ENCODE results near the gene PARPBP. TPM values are rescaled to one million over a fixed set of nuclear protein-coding genes. Genes with fewer than 3 reads are reported as not detected.
"Not testable (repeated sequence)": the region's sequence is repeated elsewhere in the genome, so short reads cannot be mapped to it uniquely, and the experiment has no call there.

PARPBP gene

DNA sequence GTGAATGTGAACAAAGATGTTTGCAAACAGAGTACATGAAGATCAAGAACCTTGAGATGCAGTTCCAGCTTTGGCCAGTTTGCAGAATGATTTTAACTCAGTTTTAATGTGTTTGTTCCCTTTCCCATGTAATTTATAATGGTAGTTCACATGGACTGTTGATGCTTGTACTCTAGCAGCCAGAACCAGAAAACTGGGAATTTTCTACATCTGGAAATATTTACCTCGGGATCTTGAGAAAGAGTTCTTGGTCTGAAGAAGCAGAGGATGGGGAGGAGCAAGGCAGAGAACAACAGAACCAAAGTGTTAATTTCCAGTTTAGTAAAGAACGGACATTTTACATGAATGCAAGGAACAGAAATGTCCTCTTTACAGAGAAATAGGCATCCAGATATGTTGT, 114.6 kb downstream of the PARPBP start:
- Histone ChIP-seq H2BK5ac (ENCODE audit: low read length) (no peak overlapping the region), H3K56ac (ENCODE audit: low read length) (no peak overlapping the region), H3K4me3 (ENCODE audit: low read length) (no peak overlapping the region), H3K27me3 (ENCODE audit: insufficient read depth, low read length, poor library complexity) (no peaks in the 10 kb centered on the region), H4K5ac (ENCODE audit: low read length) (no peak overlapping the region), H3K9ac (ENCODE audit: low read length) (no peak overlapping the region), H2BK120ac (ENCODE audit: low read depth, low read length) (no peak overlapping the region), H3K18ac (ENCODE audit: low read length) (no peak overlapping the region), H3K23ac (ENCODE audit: low read length) (no peak overlapping the region), H2BK15ac (replicated peaks; ENCODE audit: low read depth) (no peak overlapping the region), H3K4ac (ENCODE audit: low read depth, low read length) (no peak overlapping the region), H4K8ac (ENCODE audit: low read depth, low read length) (no peak overlapping the region), H3K79me1 (ENCODE audit: low read length) (no peaks in the 10 kb centered on the region), H3K4me2 (ENCODE audit: low read length) (no peak overlapping the region), H3K4me1 (ENCODE audit: control insufficient read depth, low read depth, low read length) (no peaks in the 10 kb centered on the region), H3K36me3 (ENCODE audit: control insufficient read depth, insufficient read depth, low read length) (no peaks in the 10 kb centered on the region), H3K79me2 (ENCODE audit: control insufficient read depth, insufficient read depth, low read length) (no peaks in the 10 kb centered on the region), H3K27ac (ENCODE audit: low read depth, low read length) (no peak overlapping the region), H2AK5ac (ENCODE audit: low read length) (no peak overlapping the region)
- DNase-seq, result no peak
- no CpG with 5 or more reads among the region's 2 CpGs for WGBS (ENCODE audit: extremely low coverage, insufficient coverage, low lambda C conversion rate)

DNA sequence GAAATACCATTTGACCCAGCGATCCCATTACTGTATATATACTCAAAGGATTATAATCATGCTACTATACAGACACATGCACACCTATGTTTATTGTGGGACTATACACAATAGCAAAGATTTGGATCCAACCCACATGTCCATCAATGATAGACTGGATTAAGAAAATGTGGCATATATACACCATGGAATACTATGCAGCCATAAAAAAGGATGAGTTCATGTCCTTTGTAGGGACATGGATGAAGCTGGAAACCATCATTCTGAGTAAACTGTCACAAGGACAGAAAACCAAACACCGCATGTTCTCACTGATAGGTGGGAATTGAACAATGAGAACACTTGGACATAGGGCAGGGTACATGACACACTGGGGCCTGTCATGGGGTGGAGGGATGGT, 120.9 kb downstream of the PARPBP start:
- not testable (repeated sequence) for H2BK15ac ChIP-seq (replicated peaks; ENCODE audit: low read depth); H3K27ac ChIP-seq (ENCODE audit: low read depth, low read length); H2BK5ac ChIP-seq (ENCODE audit: low read length); H3K4ac ChIP-seq (ENCODE audit: low read depth, low read length); H3K56ac ChIP-seq (ENCODE audit: low read length); H3K36me3 ChIP-seq (ENCODE audit: control insufficient read depth, insufficient read depth, low read length); H3K4me2 ChIP-seq (ENCODE audit: low read length); H4K5ac ChIP-seq (ENCODE audit: low read length); H3K23ac ChIP-seq (ENCODE audit: low read length); H2AK5ac ChIP-seq (ENCODE audit: low read length); H3K27me3 ChIP-seq (ENCODE audit: insufficient read depth, low read length, poor library complexity); H3K4me1 ChIP-seq (ENCODE audit: control insufficient read depth, low read depth, low read length); DNase-seq; H2BK120ac ChIP-seq (ENCODE audit: low read depth, low read length); H3K4me3 ChIP-seq (ENCODE audit: low read length); H4K8ac ChIP-seq (ENCODE audit: low read depth, low read length); H3K79me1 ChIP-seq (ENCODE audit: low read length); H3K9ac ChIP-seq (ENCODE audit: low read length); H3K79me2 ChIP-seq (ENCODE audit: control insufficient read depth, insufficient read depth, low read length); H3K18ac ChIP-seq (ENCODE audit: low read length)
- no CpG with 5 or more reads among the region's 2 CpGs for WGBS (ENCODE audit: extremely low coverage, insufficient coverage, low lambda C conversion rate)

Small RNA genes lying within 50 kb of the gene (small RNA-seq; reads per million reads assigned to genes)
- not detected for gene RN7SL793P (ENCODE audit: insufficient read depth)

Measured in mesendoderm (in vitro differentiated cells).